Pulmonary artery endothelial cell (primary cell): ENCODE measurements around the gene PHC1. TPM values are rescaled to one million over a fixed set of nuclear protein-coding genes. Genes with fewer than 3 reads are reported as not detected.
"Not testable (repeated sequence)": the region's sequence is repeated elsewhere in the genome, so short reads cannot be mapped to it uniquely, and the experiment has no call there.

Experiments used
- DNase-seq: peaks from one replicate; pipeline ENCODE4 v3.0.0-alpha.2; 2011; ENCODE audit warnings: low read depth, low spot score
- total RNA-seq: library from RNA; depleted of rRNA; stranded (reverse); fragments of >200 nt; gene quantifications from 2 replicates; pipeline ENCODE4 v1.2.3, GENCODE V29; 2014

The PHC1 gene
- total RNA-seq, 1 donor from 2014 or later, result 17.5 TPM

DNA sequence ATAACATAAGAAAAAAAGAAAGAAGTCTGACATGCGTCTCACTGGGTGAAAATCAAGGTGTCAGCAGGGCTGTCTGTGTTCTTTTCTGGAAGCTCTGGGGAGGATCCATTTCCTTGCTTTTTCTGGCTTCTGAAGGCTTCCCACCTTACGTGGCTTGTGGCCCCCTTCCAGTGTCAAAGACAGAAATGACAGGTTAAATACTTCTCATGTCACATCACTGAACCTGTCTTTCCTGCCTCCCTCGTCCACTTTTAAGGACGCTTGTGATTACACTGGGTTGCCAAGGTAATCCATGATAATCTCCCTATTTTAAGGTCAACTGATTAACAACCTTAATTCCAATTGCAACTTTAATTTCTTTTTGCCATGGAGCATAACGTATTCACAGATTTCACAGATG lies 4.6 kb upstream of the PHC1 start:
- no peak for DNase-seq

DNA sequence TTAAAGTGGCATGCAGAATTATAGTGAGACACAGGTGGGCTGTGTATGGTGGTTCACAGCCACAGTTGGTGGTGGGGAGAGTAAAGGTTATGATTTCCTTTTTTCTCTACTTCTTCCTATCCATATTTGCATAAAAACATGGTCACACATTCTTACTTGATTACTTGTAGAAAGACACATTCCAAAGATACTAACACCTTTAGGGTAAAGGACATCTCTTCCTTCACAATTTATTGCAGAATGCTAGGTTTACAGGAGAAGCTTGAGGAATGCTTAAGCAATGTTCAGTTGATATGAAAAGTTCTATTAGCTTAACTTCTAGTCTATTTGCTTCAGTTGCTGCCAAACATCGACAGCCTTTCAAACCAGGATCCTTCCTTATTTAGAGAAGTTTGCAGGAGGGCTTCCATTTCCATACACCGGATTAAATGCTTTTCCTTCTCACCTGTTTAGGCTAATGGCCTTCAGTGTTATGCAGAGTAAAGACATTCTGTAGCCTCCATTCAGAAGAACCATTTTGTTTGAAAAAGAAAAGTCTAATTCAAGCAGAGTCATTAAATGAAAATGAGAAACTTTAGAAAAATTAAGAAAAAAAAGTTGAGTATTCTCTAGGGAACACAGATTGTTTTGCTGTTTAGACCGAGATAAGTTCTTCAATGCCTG lies 2.6 kb upstream of the PHC1 start:
- DNase-seq, result no peak

DNA sequence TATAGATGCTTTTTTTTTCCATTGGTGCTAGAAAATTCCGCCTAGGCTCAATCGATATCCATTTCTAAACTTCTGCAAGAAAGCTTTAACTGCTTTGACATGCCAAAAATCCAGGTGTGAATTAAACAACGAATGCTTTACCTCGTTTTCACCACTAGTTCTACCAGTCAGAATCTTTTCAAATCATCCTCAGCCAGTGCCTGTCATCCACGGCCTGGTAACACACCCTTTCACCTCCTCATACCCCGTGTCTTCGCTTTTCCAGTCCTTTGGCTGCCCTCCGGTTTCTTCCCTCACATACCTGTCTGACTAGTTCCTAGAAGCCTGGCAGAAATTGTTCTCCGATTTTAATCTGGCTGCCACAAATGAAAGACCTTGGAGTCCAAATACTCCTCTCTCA lies 1.4 kb upstream of the PHC1 start:
- DNase-seq, result no peak

DNA sequence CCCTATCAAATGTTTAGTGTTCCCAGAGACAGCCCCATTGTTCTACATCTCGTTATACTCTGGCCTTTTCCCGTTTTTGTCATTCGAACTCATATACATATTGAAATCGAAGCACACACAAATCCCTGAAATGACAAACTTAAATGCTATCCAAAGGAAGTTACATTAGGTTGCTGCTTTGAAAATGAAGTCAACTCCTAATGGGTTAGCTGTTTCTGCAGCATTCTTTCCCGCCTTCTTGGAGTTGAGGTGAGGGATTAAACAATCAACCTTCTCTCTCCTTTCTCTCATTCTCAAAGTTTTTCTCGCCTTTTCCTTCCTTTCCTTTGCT lies 642 bp upstream of the PHC1 start:
- no peak for DNase-seq

DNA sequence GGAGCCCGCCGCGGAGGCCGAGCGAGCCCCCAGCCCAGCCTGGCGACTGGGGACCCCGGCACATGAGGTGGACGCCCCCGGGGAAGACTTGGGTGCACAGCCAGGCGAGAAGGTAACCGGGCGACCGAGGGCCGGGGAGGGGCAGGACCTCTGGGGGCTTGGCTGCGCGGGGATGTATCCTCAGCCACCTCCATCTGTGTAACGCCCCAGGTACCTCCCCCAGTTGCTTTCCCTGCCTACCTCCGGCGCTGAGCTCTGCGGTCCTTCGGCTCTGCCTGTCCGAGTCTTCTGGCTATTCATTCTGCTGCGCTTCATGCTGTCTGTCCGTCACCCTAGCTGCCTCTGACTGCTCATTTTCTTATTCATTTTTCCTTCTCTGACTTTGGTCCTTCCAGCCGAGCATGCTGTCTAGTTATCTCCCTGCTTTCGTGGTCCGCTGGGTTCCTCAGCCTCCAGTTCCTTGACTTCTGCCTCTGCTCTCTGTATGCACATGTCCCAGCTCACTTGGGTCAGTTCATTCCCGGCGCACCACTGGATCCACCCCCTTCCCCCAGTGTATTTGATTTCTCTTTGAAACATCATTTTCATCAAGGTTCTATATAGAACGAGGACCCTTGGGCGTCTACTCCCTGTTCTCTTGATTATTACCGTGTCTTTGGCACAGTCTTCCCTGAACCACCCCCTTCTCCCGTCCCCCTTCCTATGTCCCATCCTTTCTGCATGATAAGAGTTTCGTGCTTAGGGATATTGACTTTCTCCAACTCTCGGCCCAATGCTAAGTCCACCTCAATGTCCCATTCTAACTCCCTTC lies 612 bp downstream of the PHC1 start:
- peak; percentile 7 for DNase-seq

DNA sequence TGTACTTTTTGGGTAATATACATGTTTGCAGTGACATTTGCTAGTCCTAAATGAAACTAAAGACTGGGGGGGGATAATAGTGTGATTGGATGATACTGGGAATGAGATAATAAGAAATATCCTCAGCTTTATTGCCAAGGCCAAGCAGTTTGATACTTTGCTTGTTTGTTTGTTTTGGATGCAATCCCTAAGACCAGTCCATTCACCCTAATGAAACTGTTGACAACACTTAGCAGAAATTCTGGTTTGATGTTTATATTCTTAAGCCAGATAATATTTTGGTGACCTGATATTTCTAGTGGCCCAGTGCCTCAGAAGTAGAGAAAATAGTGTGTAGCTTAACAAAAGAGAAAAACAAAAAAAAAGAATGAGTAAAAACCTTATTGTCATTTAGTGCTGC lies 1.8 kb downstream of the PHC1 start:
- no peak for DNase-seq

DNA sequence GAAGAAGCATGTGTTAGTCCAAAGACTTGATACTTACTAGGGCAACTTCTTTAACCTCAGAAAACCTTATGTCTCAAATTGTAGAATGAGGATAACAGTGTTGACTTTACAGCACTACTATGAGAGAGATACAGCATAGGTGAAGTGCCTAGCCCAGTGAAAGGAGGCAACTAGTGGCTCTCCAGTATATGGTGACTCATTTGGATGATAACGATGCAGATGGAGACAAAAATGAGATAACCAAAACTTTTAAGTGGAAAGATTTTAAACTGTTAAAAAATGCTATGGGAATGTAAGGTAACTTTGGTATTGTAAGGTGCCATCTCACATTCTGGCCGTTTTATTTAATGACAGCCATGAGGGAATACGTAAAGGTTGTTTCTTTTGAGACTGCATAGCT lies 2.7 kb downstream of the PHC1 start:
- no peak for DNase-seq

DNA sequence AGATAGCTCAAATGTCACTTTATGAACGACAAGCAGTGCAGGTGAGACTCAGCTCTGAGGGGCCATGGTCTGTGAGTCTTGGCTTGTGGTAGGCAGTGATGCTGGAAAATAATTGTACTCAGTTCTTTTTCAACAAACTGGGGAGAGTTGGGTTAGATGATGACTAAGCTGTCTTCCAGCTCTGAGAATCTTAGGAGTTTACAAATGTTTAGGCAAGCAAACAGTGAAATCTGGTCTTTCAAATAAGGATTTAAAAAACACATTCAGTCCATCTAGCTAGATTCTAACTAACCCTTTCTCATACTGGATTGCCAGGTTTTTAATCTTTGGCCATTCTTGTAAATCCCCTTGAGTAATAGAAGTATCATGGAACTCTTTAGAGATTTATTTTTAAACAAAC lies 3.4 kb downstream of the PHC1 start:
- no peak for DNase-seq

DNA sequence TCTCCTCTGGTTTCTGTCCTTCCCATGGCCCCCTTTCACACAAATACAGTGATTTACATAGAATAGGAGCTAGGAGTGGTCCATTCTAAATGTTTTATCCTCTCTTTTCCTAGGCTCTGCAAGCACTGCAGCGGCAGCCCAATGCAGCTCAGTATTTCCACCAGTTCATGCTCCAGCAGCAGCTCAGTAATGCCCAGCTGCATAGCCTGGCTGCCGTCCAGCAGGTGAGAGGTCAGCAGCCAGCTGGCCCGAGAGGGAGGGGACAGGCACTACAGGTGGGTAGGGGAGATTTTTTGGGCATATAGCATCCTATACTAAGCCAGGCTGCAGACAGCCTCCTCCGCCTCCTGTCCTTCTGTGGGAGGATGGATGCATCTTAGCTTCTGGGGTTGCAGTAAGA lies 5.3 kb downstream of the PHC1 start:
- DNase-seq, result not testable (repeated sequence)

DNA sequence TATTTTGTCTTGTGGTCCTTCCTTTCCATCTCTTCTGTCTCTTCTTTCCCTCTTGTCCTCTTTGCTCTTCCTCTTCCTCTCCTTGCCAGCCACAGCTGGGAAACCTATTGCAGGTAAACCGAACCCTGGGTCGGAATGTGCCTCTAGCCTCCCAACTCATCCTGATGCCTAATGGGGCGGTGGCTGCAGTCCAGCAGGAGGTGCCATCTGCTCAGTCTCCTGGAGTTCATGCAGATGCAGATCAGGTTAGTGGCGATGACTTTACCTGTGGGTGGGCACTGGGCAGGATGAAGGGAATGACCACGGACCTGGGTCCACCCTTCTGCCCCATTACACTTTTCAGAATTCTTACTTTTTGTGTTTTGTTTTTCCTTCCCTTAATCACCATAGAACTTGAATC lies 8.2 kb downstream of the PHC1 start:
- no peak for DNase-seq

DNA sequence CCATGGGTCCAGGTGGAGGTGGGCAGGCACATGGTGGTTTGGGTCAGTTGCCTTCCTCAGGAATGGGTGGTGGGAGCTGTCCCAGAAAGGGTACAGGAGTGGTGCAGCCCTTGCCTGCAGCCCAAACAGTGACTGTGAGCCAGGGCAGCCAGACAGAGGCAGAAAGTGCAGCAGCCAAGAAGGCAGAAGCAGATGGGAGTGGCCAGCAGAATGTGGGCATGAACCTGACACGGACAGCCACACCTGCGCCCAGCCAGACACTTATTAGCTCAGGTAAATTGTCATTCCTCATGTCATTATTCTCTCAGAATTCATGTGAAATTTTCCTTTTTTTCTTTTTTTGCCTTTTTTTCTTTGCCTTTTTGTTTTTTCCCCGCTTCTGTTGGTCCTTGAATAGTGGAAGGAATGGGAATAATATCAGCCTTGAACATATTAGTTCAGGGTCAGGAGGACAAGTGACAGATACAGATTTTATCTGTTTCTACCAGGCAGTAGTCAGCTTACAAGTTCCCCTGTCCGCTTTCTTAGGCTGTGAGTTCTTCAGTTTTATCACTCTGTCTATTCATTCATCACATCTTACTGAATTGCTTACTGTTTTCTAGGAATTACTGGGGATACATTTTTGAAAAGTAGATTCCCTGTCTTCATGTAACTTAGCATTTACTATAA lies 16.5 kb downstream of the PHC1 start:
- not testable (repeated sequence) for DNase-seq

DNA sequence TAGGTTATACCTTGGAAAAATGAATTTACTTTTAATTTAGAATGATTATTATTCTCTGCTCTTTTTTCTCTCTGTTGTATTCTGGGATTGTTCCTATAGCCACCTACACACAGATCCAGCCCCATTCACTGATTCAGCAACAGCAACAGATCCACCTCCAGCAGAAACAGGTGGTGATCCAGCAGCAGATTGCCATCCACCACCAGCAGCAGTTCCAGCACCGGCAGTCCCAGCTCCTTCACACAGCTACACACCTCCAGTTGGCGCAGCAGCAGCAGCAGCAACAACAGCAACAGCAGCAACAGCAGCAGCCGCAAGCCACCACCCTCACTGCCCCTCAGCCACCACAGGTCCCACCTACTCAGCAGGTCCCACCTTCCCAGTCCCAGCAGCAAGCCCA lies 18.2 kb downstream of the PHC1 start:
- not testable (repeated sequence) for DNase-seq

DNA sequence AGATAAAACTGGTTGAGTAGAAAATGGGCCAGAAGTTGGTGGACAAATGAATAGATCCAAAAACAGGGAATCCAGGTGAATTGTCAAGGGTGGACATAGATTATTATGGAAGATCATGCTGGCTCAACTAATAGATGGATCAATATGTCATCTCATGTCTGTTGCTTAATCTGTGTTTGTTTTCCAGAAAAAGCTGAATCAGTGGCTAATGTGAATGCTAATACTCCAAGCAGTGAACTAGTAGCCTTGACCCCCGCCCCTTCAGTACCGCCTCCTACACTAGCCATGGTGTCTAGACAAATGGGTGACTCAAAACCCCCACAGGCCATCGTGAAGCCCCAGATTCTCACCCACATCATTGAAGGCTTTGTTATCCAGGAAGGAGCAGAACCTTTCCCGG lies 19.8 kb downstream of the PHC1 start:
- DNase-seq, result not testable (repeated sequence)

DNA sequence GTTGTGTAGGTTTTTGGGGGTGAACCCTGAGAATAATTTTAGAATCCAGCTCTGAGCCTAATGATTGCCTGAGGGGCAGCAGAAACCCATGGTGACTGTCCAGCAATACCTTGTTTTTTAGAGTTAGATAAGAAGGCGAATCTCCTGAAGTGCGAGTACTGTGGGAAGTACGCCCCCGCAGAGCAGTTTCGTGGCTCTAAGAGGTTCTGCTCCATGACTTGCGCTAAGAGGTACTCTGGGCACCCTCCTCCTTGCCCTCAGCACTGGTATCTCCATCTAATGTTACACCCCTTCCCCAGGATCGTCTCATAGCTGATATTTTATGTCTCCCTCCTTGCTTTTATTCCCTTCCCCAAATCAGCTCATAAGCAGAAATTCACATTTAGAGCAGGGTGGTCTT lies 22.4 kb downstream of the PHC1 start:
- DNase-seq, result no peak

DNA sequence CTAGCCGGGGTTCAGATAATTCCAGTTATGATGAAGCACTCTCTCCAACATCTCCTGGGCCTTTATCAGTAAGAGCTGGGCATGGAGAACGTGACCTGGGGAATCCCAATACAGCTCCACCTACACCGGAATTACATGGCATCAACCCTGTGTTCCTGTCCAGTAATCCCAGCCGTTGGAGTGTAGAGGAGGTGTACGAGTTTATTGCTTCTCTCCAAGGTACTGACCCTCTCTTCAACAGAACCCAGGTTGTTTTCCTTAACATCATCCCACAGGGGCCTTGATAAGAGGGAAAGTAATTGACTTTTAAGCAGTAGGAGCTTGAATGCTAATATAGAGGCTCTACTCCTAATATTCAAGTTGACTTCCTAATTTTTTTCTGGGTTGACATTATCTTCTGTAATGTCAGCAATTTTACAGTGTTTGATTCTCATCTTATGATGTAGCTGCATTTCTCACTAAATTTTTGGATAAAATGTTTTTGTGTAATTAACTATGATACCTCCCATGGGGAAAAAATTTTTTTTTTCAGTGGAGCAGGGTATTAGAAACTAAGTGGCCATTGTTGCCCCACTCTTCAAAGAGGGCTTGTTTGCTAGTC lies 23.6 kb downstream of the PHC1 start:
- not testable (repeated sequence) for DNase-seq

DNA sequence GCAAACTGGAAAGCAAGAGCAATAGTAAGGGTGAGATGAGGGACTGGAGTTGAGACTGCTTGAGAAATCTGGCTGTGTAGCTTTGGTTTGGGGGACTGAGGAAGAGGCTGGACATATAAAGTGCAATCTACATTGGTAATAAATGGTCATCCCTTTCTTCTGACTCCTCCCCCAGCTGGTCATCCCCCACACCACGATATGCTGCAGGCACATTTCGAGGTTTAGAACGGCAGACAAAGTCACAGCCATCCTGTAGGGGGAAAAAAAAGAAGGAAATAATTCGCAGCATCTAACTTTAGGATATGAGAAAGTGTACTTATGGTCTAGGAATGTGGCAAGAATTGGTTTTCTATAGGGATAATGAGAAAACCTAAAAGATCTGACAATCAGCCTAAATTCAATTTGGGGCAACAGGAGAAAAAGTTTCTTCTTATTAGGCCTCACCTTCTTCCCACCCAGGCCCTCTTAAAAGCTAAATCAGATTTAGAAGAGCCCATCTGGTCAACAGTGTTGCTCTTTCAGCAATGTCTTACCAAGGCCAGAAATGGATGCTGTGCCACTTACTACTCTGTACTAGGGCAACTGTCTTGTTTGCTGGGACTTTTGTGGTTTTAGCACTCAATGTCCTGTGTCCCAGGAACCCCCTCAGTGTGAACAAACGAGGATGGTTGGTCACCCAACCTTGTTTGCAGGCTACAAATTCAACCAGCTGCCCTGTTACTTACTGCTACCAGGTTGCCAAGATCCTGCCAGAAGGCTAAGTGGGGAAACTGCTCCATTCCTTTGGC lies 27.6 kb downstream of the PHC1 start:
- no peak for DNase-seq

DNA sequence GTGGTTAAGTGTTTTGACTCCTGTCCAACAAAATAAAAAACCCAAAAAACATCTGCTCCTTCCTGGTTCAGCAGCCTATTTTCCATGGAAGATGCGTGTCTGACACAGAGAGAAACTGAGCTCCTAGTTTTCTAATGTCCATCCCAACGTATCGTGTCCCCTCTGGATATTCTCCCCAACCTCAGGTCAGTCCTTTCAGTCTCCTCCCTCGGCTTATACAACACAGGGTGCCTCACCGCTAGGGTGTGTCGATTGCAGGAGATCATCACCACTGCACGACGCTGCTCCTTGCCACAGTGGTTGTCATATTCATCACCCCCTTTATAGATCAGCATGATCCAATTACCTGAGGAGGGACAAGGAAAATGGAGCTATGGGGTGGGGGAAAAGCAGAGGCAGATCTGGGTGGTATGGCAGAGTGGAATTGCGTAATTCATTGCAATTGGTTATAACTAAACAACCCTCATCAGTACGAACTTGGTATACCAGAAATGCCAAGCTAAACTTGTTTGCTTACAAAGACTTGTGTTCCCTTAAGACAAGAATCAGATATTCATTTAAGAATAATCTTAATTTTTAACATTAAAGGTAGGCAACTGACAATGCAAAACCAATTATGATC lies 29.4 kb downstream of the PHC1 start:
- no peak for DNase-seq

DNA sequence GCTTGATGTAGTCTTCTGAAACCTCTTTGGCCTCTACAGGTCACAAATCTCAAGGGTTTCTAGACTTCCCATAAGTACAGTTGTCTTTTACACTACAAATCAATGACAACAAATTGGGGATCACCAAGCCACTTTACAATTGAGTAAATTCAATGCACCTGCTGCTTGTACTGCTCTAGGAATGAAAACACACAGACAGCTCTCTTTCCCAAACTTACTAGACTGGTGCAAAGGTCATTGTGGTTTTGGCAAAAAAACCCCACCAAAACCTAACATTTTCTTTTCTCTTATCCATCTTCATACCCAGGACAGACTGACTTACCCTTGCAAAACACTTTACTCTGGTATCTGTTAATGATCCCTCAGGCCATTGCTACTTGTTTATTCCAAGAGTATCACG lies 32.4 kb downstream of the PHC1 start:
- DNase-seq, result no peak

DNA sequence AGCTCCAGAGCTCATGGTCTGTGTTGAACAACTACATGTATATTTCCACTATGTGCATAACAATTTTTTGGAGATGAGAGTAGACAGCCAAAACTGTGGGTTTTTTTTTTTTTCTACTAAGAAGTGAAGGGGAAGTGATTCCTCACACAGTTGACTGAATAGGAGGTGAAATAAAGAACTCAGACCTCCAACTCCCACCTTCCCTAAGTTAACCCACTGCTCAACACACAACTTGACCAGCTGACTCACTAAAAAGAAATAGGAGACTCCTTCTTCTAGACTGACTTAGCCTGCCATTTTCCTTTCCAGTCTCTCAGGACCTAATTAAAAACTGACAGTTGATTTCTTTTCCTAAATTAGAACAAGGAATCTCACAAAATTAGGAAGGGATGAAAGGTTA lies 33.4 kb downstream of the PHC1 start:
- no peak for DNase-seq

DNA sequence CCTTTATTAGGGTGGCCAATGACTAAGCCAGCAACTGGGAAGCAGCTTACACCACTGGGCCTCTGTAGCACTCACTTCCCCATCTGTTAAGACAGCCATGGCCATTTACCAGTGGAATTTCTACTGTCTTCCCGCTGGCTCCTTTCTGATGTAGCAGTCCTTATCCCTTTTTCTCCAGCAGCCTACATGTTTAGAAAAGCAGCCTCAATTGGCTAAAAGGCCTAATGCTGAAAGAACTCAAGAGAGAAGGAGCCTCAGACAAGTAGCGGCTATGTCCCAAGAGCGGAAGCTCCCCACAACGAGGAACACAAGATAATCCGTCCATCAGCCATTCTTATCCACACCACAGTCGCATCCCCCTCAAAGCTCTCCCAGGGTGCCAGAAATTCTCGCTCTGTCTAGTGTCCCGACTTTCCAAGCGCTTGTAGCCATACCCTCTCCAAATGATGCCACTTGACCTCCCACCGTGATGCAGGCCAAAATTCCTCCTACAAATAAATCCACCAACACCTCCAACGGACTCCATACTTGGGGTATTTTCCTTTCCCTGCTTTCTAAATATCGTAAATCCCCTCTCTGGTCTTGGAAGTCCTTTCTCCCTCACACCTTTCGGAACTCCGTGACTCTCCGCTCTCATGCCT lies 34.5 kb downstream of the PHC1 start:
- no peak for DNase-seq
